PC-9 (cell line): ENCODE measurements around the gene LAMB1. TPM values are rescaled to one million over a fixed set of nuclear protein-coding genes. Genes with fewer than 3 reads are reported as not detected.

Experiments used
- BruUV-seq: library from RNA; stranded (reverse); fragments of 400-500 nt; replicated peaks from 2 replicates; lab custom pipeline; 2021; lab: Mats Ljungman, UMichigan
- CTCF ChIA-PET: fragments of 300-600 bp; sonication (Branson Sonifier 250); formaldehyde crosslinking; loops from one replicate; lab custom pipeline; 2022; ENCODE audit warnings: antibody characterized with exemption; lab: Charles Lee
- POLR2A ChIA-PET: fragments of 300-600 bp; sonication (Branson Sonifier 250); formaldehyde crosslinking; loops from one replicate; lab custom pipeline; 2022; ENCODE audit warnings: antibody characterized with exemption; ENCODE audit not compliant: unreplicated experiment; lab: Charles Lee
- DNase-seq, 2 experiments: peaks; one replicate each; pipeline versions ENCODE4 v3.0.0 to v3.0.0-alpha.2; 2015 to 2022; ENCODE audit warnings: mixed read lengths in 1 of 2
- H2AFZ ChIP-seq: fragments of 200-600 bp; sonication (generic); 2 replicates; pipeline ENCODE4 v1.8.1; 2017; ENCODE audit warnings: antibody characterized with exemption
- H3F3A ChIP-seq: fragments of 200-600 bp; sonication (generic); 2 replicates; pipeline ENCODE4 v1.8.1; 2017; ENCODE audit warnings: antibody characterized with exemption, mild to moderate bottlenecking, low read depth; ENCODE audit not compliant: insufficient read depth
- H3K27ac ChIP-seq: fragments of 200-600 bp; sonication (generic); 2 replicates; pipeline ENCODE4 v1.6.1; 2016; ENCODE audit warnings: mixed run types
- H3K27me3 ChIP-seq: fragments of 200-600 bp; sonication (generic); 2 replicates; pipeline ENCODE4 v1.6.1; 2016; ENCODE audit warnings: low read depth, mixed run types; ENCODE audit not compliant: insufficient read depth
- H3K36me3 ChIP-seq: fragments of 200-600 bp; sonication (generic); 2 replicates; pipeline ENCODE4 v1.6.1; 2016; ENCODE audit warnings: low read depth, mixed run types
- H3K4me1 ChIP-seq: fragments of 200-600 bp; sonication (generic); replicated peaks from 2 replicates; pipeline ENCODE4 v1.6.1; 2016; ENCODE audit warnings: mixed run types; ENCODE audit not compliant: insufficient read depth
- H3K4me2 ChIP-seq: fragments of 200-600 bp; sonication (generic); 2 replicates; pipeline ENCODE4 v1.6.1; 2017; ENCODE audit warnings: mixed run types
- H3K4me3 ChIP-seq: fragments of 200-600 bp; sonication (generic); 2 replicates; pipeline ENCODE4 v1.6.1; 2016; ENCODE audit warnings: mixed run types
- H3K79me2 ChIP-seq: fragments of 200-600 bp; sonication (generic); 2 replicates; pipeline ENCODE4 v1.6.1; 2017; ENCODE audit warnings: low read depth, mixed run types
- H3K9me2 ChIP-seq: fragments of 200-600 bp; sonication (generic); 2 replicates; pipeline ENCODE4 v1.8.1; 2017; ENCODE audit warnings: mild to moderate bottlenecking; ENCODE audit not compliant: insufficient read depth
- H3K9me3 ChIP-seq: fragments of 200-600 bp; sonication (generic); 2 replicates; pipeline ENCODE4 v1.8.1; 2016; ENCODE audit warnings: low read depth; ENCODE audit not compliant: insufficient read depth
- H4K20me1 ChIP-seq: fragments of 200-600 bp; sonication (generic); 2 replicates; pipeline ENCODE4 v1.8.1; 2017; ENCODE audit not compliant: insufficient read depth
- CTCF ChIP-seq: fragments of 200-600 bp; sonication (generic); conservative IDR thresholded peaks from 2 replicates; pipeline ENCODE4 v1.6.1; 2017; ENCODE audit warnings: mixed run types, antibody characterized with exemption, mild to moderate bottlenecking, moderate library complexity
- EZH2 ChIP-seq: fragments of 200-600 bp; sonication (generic); IDR thresholded peaks from 2 replicates; pipeline ENCODE4 v1.8.0; 2017; ENCODE audit warnings: antibody characterized with exemption, low read depth
- intact Hi-C: fragments of 100-400 bp; cut with micrococcal nuclease; formaldehyde crosslinking; loops from one replicate; pipeline ENCODE4 v1.10.0; 2022; ENCODE audit not compliant: unreplicated experiment
- total RNA-seq: library from RNA; stranded (reverse); gene quantifications from 2 replicates; pipeline ENCODE4 v1.2.3, GENCODE V29; 2021

The LAMB1 gene
- total RNA-seq, 1 experiment from 2014 or later = 236 TPM

- Histone ChIP-seq H3K27me3 (no peaks in the 10 kb centered on the region), H3K4me3 (no peak overlapping the region), H3K4me1 (no peaks in the 10 kb centered on the region), H3K79me2 (no peaks in the 10 kb centered on the region), H3K9me3 (no peaks in the 10 kb centered on the region), H3K27ac (no peak overlapping the region), H3K36me3 (peaks cover 25% of the 10 kb centered on the region), H3K9me2 (no peaks in the 10 kb centered on the region), H3F3A (0 out of 2 replicates have a peak, but pooled peaks cover 3% of the 10 kb centered on the region), H4K20me1 (no peaks in the 10 kb centered on the region), H2AFZ (no peak overlapping the region), H3K4me2 (no peak overlapping the region)
- POLR2A ChIA-PET = no interaction called here
- intact Hi-C loops = no loop called here
- CTCF ChIA-PET = interaction anchor here (0.7 kb wide), 1 partner anchor 15 kb away, joined by 5 read pairs; no protein-coding TSS in a partner anchor
- BruUV-seq = no TSS peak
- DNase-seq = no peak
- TF ChIP-seq CTCF = no peak
- TF ChIP-seq EZH2 = no peak
Observed at GRCh38 chr7:107980671-107981190, 22.2 kb downstream of the LAMB1 start.

- H2AFZ ChIP-seq = no peak overlapping the region
- no peak overlapping the region for H3K4me2 ChIP-seq
- H3K27me3 ChIP-seq = no peaks in the 10 kb centered on the region
- no peak for DNase-seq
- CTCF ChIA-PET = no interaction called here
- H3K79me2 ChIP-seq = no peaks in the 10 kb centered on the region
- no peaks in the 10 kb centered on the region for H3K9me3 ChIP-seq
- TF ChIP-seq CTCF (no peak), EZH2 (no peak)
- no peaks in the 10 kb centered on the region for H3K4me1 ChIP-seq
- BruUV-seq = no TSS peak
- intact Hi-C loops = no loop called here
- no peak overlapping the region for H3K27ac ChIP-seq
- 0 out of 2 replicates have a peak, but pooled peaks cover 3% of the 10 kb centered on the region for H3F3A ChIP-seq
- no peaks in the 10 kb centered on the region for H3K9me2 ChIP-seq
- no peak overlapping the region for H3K4me3 ChIP-seq
- H3K36me3 ChIP-seq = peaks cover 30% of the 10 kb centered on the region
- POLR2A ChIA-PET = no interaction called here
- no peaks in the 10 kb centered on the region for H4K20me1 ChIP-seq
Observed at GRCh38 chr7:107980171-107980570, 22.8 kb downstream of the LAMB1 start.

GRCh38 chr7:107978815-107979408 lies 24.0 kb downstream of the LAMB1 start:
- ChIA-PET CTCF (no interaction called here), POLR2A (interaction anchor here (0.5 to 0.7 kb wide), 2 partner anchors 16 to 60 kb away, joined by 5 to 12 read pairs; no protein-coding TSS in a partner anchor)
- Histone ChIP-seq H3K9me3 (no peaks in the 10 kb centered on the region), H3K4me1 (no peaks in the 10 kb centered on the region), H3K36me3 (peaks cover 34% of the 10 kb centered on the region), H3K27ac (no peak overlapping the region), H2AFZ (no peak overlapping the region), H3K4me2 (no peak overlapping the region), H3K27me3 (no peaks in the 10 kb centered on the region), H3K79me2 (no peaks in the 10 kb centered on the region), H4K20me1 (no peaks in the 10 kb centered on the region), H3F3A (0 out of 2 replicates have a peak, but pooled peaks cover 3% of the 10 kb centered on the region), H3K4me3 (no peak overlapping the region), H3K9me2 (no peaks in the 10 kb centered on the region)
- BruUV-seq = no TSS peak
- DNase-seq = no peak
- TF ChIP-seq CTCF = no peak
- TF ChIP-seq EZH2 = no peak
- intact Hi-C loops = loop anchor here (5.0 kb wide), 1 partner anchor 52 kb away; no protein-coding TSS in a partner anchor
